ENCODE measurements around the gene NR2E1.

DNA sequence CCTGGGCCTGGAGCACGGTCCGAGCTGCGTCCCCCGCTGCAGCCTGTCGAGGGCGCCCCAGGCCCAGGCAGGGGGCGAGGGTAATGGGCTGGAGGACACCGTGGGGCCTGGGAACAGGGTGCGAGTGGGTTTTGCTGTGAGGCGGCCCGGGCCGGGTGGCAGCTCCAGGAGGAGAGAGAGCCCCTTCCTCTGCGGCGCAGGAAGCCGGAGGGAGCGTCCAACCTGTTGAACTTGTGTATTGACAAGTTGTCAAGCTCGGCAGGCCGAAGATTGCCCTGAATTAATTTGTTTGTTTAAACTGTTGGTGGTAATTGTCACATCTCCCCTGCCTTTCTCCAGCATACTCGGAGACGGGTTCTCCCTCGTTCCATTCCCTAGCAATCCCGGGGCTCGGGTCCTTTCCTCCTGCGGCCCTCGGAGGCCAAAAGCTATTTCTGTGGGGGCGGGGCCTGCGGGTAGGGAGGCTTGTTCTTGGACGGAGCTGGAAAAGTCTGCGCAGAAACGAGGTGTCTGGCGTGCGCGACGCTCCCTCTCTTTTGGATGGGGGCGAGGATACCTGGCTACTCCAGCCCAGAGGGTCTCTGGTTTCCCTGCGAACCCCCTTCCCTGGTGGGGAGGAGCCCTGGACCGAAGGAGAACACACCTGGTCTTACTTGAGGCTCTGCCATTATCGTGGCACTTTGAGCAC, 9.9 kb downstream of the NR2E1 start:
- no peak for TF ChIP-seq POLR2A (IDR thresholded peaks at IDR 0.05)
- TF ChIP-seq, protein P1, sequence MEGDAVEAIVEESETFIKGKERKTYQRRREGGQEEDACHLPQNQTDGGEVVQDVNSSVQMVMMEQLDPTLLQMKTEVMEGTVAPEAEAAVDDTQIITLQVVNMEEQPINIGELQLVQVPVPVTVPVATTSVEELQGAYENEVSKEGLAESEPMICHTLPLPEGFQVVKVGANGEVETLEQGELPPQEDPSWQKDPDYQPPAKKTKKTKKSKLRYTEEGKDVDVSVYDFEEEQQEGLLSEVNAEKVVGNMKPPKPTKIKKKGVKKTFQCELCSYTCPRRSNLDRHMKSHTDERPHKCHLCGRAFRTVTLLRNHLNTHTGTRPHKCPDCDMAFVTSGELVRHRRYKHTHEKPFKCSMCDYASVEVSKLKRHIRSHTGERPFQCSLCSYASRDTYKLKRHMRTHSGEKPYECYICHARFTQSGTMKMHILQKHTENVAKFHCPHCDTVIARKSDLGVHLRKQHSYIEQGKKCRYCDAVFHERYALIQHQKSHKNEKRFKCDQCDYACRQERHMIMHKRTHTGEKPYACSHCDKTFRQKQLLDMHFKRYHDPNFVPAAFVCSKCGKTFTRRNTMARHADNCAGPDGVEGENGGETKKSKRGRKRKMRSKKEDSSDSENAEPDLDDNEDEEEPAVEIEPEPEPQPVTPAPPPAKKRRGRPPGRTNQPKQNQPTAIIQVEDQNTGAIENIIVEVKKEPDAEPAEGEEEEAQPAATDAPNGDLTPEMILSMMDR (IDR thresholded peaks at IDR 0.05), result peak; percentile 23 to 56 (median 30)
